SK-N-SH treated with all-trans-retinoic acid at 6 μM for 48 hours (cell line): ENCODE data around the gene GALNT12.
A peak's percentile ranks its signal among the peaks of the same experiment; 100 is the strongest.

Experiments used
- ATAC-seq: fragments of 200-7000 bp; cut with Tn5 transposase; 3 replicates; pipeline ENCODE4 v1.9.1; 2020; ENCODE audit warnings: mild to moderate bottlenecking, moderate library complexity
- ARNTL ChIP-seq: fragments of 450-650 bp; formaldehyde crosslinking; IDR thresholded peaks from 2 replicates; pipeline ENCODE4 v1.5.0; 2020; ENCODE audit warnings: low read depth, mild to moderate bottlenecking, moderate library complexity, borderline replicate concordance
- BACH2 ChIP-seq: fragments of 250-450 bp; sonication (Bioruptor Pico); IDR thresholded peaks from 2 replicates; pipeline ENCODE4 v1.9.0; 2021; ENCODE audit warnings: mild to moderate bottlenecking, borderline replicate concordance
- CSDC2 ChIP-seq: fragments of 250-450 bp; sonication (Bioruptor Pico); IDR thresholded peaks from 2 replicates; pipeline ENCODE4 v1.5.0; 2020; ENCODE audit warnings: mild to moderate bottlenecking, moderate library complexity
- CSRNP3 ChIP-seq: fragments of 250-450 bp; sonication (Bioruptor Pico); IDR thresholded peaks from 2 replicates; pipeline ENCODE4 v1.5.1; 2021; ENCODE audit warnings: mild to moderate bottlenecking, moderate library complexity
- ESRRG ChIP-seq: fragments of 250-450 bp; sonication (Bioruptor Pico); IDR thresholded peaks from 2 replicates; pipeline ENCODE4 v1.6.1; 2021; ENCODE audit warnings: mild to moderate bottlenecking
- GLIS3 ChIP-seq: fragments of 250-450 bp; sonication (Bioruptor Pico); IDR thresholded peaks from 2 replicates; pipeline ENCODE4 v1.5.0; 2020; ENCODE audit warnings: mild to moderate bottlenecking, moderate library complexity
- ISL1 ChIP-seq: fragments of 250-450 bp; sonication (Bioruptor Pico); IDR thresholded peaks from 2 replicates; pipeline ENCODE4 v2.1.2; 2022; ENCODE audit warnings: mild to moderate bottlenecking, moderate library complexity
- OSR1 ChIP-seq: fragments of 250-450 bp; sonication (Bioruptor Pico); IDR thresholded peaks from 2 replicates; pipeline ENCODE4 v1.8.0; 2022; ENCODE audit warnings: moderate library complexity, mild to moderate bottlenecking, inconsistent platforms
- PPARA ChIP-seq: fragments of 250-450 bp; sonication (Bioruptor Pico); IDR thresholded peaks from 2 replicates; pipeline ENCODE4 v1.5.0; 2020; ENCODE audit warnings: mild to moderate bottlenecking, borderline replicate concordance
- RARB ChIP-seq: fragments of 250-450 bp; sonication (Bioruptor Pico); IDR thresholded peaks from 2 replicates; pipeline ENCODE4 v1.8.0; 2021; ENCODE audit warnings: mild to moderate bottlenecking, moderate library complexity
- SNAI2 ChIP-seq: fragments of 250-450 bp; sonication (Bioruptor Pico); IDR thresholded peaks from 2 replicates; pipeline ENCODE4 v1.5.0; 2020; ENCODE audit warnings: mild to moderate bottlenecking, moderate library complexity
- TCF4 ChIP-seq: fragments of 250-450 bp; sonication (Bioruptor Pico); IDR thresholded peaks from 2 replicates; pipeline ENCODE4 v1.8.0; 2021; ENCODE audit warnings: mild to moderate bottlenecking, moderate library complexity, borderline replicate concordance
- TOX ChIP-seq: fragments of 250-450 bp; sonication (Bioruptor Pico); IDR thresholded peaks from 2 replicates; pipeline ENCODE4 v1.8.0; 2021; ENCODE audit warnings: mild to moderate bottlenecking, moderate library complexity, borderline replicate concordance
- TSHZ2 ChIP-seq: fragments of 250-450 bp; sonication (Bioruptor Pico); IDR thresholded peaks from 2 replicates; pipeline ENCODE4 v1.5.0; 2020; ENCODE audit warnings: mild to moderate bottlenecking, moderate library complexity
- ZC3H10 ChIP-seq: fragments of 250-450 bp; sonication (Bioruptor Pico); IDR thresholded peaks from 2 replicates; pipeline ENCODE4 v1.5.1; 2021; ENCODE audit warnings: mild to moderate bottlenecking, moderate library complexity
- ZFP3 ChIP-seq: fragments of 250-450 bp; sonication (Bioruptor Pico); IDR thresholded peaks from 2 replicates; pipeline ENCODE4 v1.5.0; 2020; ENCODE audit warnings: mild to moderate bottlenecking, moderate library complexity
- ZFP30 ChIP-seq: fragments of 450-650 bp; formaldehyde crosslinking; IDR thresholded peaks from 2 replicates; pipeline ENCODE4 v1.5.0; 2022; ENCODE audit warnings: mild to moderate bottlenecking, moderate library complexity
- ZNF565 ChIP-seq: fragments of 450-650 bp; formaldehyde crosslinking; conservative IDR thresholded peaks from 2 replicates; pipeline ENCODE4 v1.5.0; 2020; ENCODE audit warnings: low read depth, mild to moderate bottlenecking, moderate library complexity
- ZNF70 ChIP-seq: fragments of 450-650 bp; formaldehyde crosslinking; IDR thresholded peaks from 2 replicates; pipeline ENCODE4 v1.5.0; 2020; ENCODE audit warnings: mild to moderate bottlenecking, moderate library complexity
- ZNF8 ChIP-seq: fragments of 450-650 bp; formaldehyde crosslinking; IDR thresholded peaks from 2 replicates; pipeline ENCODE4 v1.5.0; 2020; ENCODE audit warnings: mild to moderate bottlenecking, moderate library complexity
- TF ChIP-seq, protein P1 (sequence below): fragments of 250-450 bp; sonication (Bioruptor Pico); IDR thresholded peaks from 2 replicates; pipeline ENCODE4 v1.8.0; 2020; ENCODE audit warnings: mild to moderate bottlenecking, moderate library complexity, borderline replicate concordance
- TF ChIP-seq, protein P2 (sequence below): fragments of 250-450 bp; sonication (Bioruptor Pico); IDR thresholded peaks from 2 replicates; pipeline ENCODE4 v1.8.0; 2021; ENCODE audit warnings: low read depth, mild to moderate bottlenecking, moderate library complexity, borderline replicate concordance
- TF ChIP-seq, protein P3 (sequence below): fragments of 250-450 bp; sonication (Bioruptor Pico); IDR thresholded peaks from 2 replicates; pipeline ENCODE4 v1.5.1; 2020; ENCODE audit warnings: low read depth, mild to moderate bottlenecking, moderate library complexity

GALNT12 gene

GRCh38 chr9:98807070-98807813, at the start of gene GALNT12:
GALNT12 (plus strand) TSS chr9:98807670; CDS start chr9:98807699, 29 bp downstream.
- TF ChIP-seq TOX (CRISPR knock-in tag) (no peak), ZC3H10 (CRISPR knock-in tag) (no peak), ISL1 (no peak), RARB (no peak), ZNF8 (no peak), GLIS3 (CRISPR knock-in tag) (no peak), PPARA (CRISPR knock-in tag) (no peak), BACH2 (CRISPR knock-in tag) (no peak), ESRRG (CRISPR knock-in tag) (no peak), OSR1 (CRISPR knock-in tag) (no peak), ZFP30 (CRISPR knock-in tag) (no peak), ZFP3 (no peak), CSRNP3 (CRISPR knock-in tag) (no peak), ZNF565 (CRISPR knock-in tag) (no peak), CSDC2 (CRISPR knock-in tag) (no peak), ARNTL (no peak), SNAI2 (CRISPR knock-in tag) (no peak), ZNF70 (CRISPR knock-in tag) (no peak)
- TF ChIP-seq, protein P1, sequence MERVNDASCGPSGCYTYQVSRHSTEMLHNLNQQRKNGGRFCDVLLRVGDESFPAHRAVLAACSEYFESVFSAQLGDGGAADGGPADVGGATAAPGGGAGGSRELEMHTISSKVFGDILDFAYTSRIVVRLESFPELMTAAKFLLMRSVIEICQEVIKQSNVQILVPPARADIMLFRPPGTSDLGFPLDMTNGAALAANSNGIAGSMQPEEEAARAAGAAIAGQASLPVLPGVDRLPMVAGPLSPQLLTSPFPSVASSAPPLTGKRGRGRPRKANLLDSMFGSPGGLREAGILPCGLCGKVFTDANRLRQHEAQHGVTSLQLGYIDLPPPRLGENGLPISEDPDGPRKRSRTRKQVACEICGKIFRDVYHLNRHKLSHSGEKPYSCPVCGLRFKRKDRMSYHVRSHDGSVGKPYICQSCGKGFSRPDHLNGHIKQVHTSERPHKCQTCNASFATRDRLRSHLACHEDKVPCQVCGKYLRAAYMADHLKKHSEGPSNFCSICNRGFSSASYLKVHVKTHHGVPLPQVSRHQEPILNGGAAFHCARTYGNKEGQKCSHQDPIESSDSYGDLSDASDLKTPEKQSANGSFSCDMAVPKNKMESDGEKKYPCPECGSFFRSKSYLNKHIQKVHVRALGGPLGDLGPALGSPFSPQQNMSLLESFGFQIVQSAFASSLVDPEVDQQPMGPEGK (CRISPR knock-in tag), result no peak
- ATAC-seq, result peak; percentile 57

- no peak for ATAC-seq
- TF ChIP-seq ZFP30 (CRISPR knock-in tag) (no peak), PPARA (CRISPR knock-in tag) (no peak), ESRRG (CRISPR knock-in tag) (no peak), ARNTL (no peak), RARB (no peak), OSR1 (CRISPR knock-in tag) (no peak), TSHZ2 (CRISPR knock-in tag) (no peak), ZC3H10 (CRISPR knock-in tag) (no peak), ZNF70 (CRISPR knock-in tag) (no peak), ZFP3 (no peak), TCF4 (no peak), TOX (CRISPR knock-in tag) (no peak), SNAI2 (CRISPR knock-in tag) (no peak), ISL1 (no peak), BACH2 (CRISPR knock-in tag) (no peak), GLIS3 (CRISPR knock-in tag) (no peak), CSRNP3 (CRISPR knock-in tag) (no peak)
- TF ChIP-seq, protein P2, sequence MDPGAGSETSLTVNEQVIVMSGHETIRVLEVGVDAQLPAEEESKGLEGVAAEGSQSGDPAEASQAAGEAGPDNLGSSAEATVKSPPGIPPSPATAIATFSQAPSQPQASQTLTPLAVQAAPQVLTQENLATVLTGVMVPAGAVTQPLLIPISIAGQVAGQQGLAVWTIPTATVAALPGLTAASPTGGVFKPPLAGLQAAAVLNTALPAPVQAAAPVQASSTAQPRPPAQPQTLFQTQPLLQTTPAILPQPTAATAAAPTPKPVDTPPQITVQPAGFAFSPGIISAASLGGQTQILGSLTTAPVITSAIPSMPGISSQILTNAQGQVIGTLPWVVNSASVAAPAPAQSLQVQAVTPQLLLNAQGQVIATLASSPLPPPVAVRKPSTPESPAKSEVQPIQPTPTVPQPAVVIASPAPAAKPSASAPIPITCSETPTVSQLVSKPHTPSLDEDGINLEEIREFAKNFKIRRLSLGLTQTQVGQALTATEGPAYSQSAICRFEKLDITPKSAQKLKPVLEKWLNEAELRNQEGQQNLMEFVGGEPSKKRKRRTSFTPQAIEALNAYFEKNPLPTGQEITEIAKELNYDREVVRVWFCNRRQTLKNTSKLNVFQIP (CRISPR knock-in tag), result no peak
- TF ChIP-seq, protein P1 (CRISPR knock-in tag), result no peak
- TF ChIP-seq, protein P3, sequence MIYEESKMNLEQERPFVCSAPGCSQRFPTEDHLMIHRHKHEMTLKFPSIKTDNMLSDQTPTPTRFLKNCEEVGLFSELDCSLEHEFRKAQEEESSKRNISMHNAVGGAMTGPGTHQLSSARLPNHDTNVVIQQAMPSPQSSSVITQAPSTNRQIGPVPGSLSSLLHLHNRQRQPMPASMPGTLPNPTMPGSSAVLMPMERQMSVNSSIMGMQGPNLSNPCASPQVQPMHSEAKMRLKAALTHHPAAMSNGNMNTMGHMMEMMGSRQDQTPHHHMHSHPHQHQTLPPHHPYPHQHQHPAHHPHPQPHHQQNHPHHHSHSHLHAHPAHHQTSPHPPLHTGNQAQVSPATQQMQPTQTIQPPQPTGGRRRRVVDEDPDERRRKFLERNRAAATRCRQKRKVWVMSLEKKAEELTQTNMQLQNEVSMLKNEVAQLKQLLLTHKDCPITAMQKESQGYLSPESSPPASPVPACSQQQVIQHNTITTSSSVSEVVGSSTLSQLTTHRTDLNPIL (CRISPR knock-in tag), result no peak
Observed at GRCh38 chr9:98760231-98760630, 47.2 kb upstream of the GALNT12 start.
